NCI-H2081 (cell line): Measurements from ENCODE around the gene SLCO1B3.
"Not testable (repeated sequence)": the region's sequence is repeated elsewhere in the genome, so short reads cannot be mapped to it uniquely, and the experiment has no call there.

ENCODE experiments used
- DNase-seq, 2 experiments: peaks; one replicate each; lab custom pipeline; 2025; lab: John Stamatoyannopoulos, UW

The SLCO1B3 gene

GRCh38 chr12:20810487-20810886 lies at the start of gene SLCO1B3:
Gene SLCO1B3, plus strand, starts transcription at chr12:20810705. Its CDS starts 5,034 bp downstream, at chr12:20815739.
- no peak for DNase-seq

GRCh38 chr12:20777420-20777819 lies 33.1 kb upstream of the SLCO1B3 start:
- DNase-seq = no peak

GRCh38 chr12:20778969-20779368 lies 31.5 kb upstream of the SLCO1B3 start:
- no peak for DNase-seq

GRCh38 chr12:20779971-20780370 lies 30.5 kb upstream of the SLCO1B3 start:
- not testable (repeated sequence) for DNase-seq

- DNase-seq = not testable (repeated sequence)
These were observed 26.6 kb upstream of the SLCO1B3 start for GRCh38 chr12:20783796-20784357.

- no peak for DNase-seq
These were observed 17.5 kb upstream of the SLCO1B3 start for GRCh38 chr12:20792971-20793370.

GRCh38 chr12:20798554-20798953 lies 12.0 kb upstream of the SLCO1B3 start:
- DNase-seq = peak; percentile 18 to 42

GRCh38 chr12:20800160-20800559 lies 10.3 kb upstream of the SLCO1B3 start:
- DNase-seq = no peak

GRCh38 chr12:20801035-20801434 lies 9.5 kb upstream of the SLCO1B3 start:
- no peak for DNase-seq

- no peak for DNase-seq
These were observed 4.6 kb upstream of the SLCO1B3 start for GRCh38 chr12:20805921-20806320.

GRCh38 chr12:20807192-20808080 lies 3.1 kb upstream of the SLCO1B3 start:
- DNase-seq = no peak

GRCh38 chr12:20808521-20808920 lies 2.0 kb upstream of the SLCO1B3 start:
- DNase-seq = no peak

GRCh38 chr12:20815574-20815973 lies 5.1 kb downstream of the SLCO1B3 start:
- DNase-seq = no peak

- DNase-seq = no peak
These were observed 11.9 kb downstream of the SLCO1B3 start for GRCh38 chr12:20822415-20822814.

- no peak for DNase-seq
These were observed 12.4 kb downstream of the SLCO1B3 start for GRCh38 chr12:20822925-20823324.

- no peak for DNase-seq
These were observed 19.4 kb downstream of the SLCO1B3 start for GRCh38 chr12:20829919-20830318.

GRCh38 chr12:20830456-20830855 lies 20.0 kb downstream of the SLCO1B3 start:
- no peak for DNase-seq

GRCh38 chr12:20832911-20833310 lies 22.4 kb downstream of the SLCO1B3 start:
- DNase-seq = no peak

- no peak for DNase-seq
These were observed 42.1 kb downstream of the SLCO1B3 start for GRCh38 chr12:20852649-20853048.

- DNase-seq = no peak
These were observed 52.6 kb downstream of the SLCO1B3 start for GRCh38 chr12:20863056-20863455.

GRCh38 chr12:20865873-20866272 lies 55.4 kb downstream of the SLCO1B3 start:
- peak in 1 of 2 experiments; percentile 4 for DNase-seq

- no peak for DNase-seq
These were observed 57.8 kb downstream of the SLCO1B3 start for GRCh38 chr12:20868277-20868676.

- no peak for DNase-seq
These were observed 72.8 kb downstream of the SLCO1B3 start for GRCh38 chr12:20883288-20883687.
